Activated T-cell treated with anti-CD3 and anti-CD28 coated beads, Interleukin-2, amount 50 U/mL, for 24 hours (primary cell): ENCODE results near the gene CTDSP2.

Experiments used
- DNase-seq: peaks from one replicate; pipeline ENCODE4 v3.0.0-alpha.2; 2020
- H3K27ac Mint-ChIP-seq: 2 replicates; pipeline ENCODE4 v1.8.0; 2020; ENCODE audit warnings: mild to moderate bottlenecking, mixed read lengths
- H3K27me3 Mint-ChIP-seq: 2 replicates; pipeline ENCODE4 v1.8.0; 2020; ENCODE audit warnings: mixed read lengths
- H3K36me3 Mint-ChIP-seq: 2 replicates; pipeline ENCODE4 v1.8.0; 2020; ENCODE audit warnings: low read depth, mixed read lengths
- H3K4me1 Mint-ChIP-seq: 2 replicates; pipeline ENCODE4 v1.8.0; 2020; ENCODE audit warnings: low read depth, mixed read lengths
- H3K4me3 Mint-ChIP-seq: 2 replicates; pipeline ENCODE4 v1.8.0; 2020; ENCODE audit warnings: mild to moderate bottlenecking, moderate library complexity, mixed read lengths
- H3K9me3 Mint-ChIP-seq: 2 replicates; pipeline ENCODE4 v1.8.0; 2020; ENCODE audit warnings: mixed read lengths

The CTDSP2 gene

GRCh38 chr12:57771873-57772428, 74.6 kb downstream of the CTDSP2 start, which contains the start of gene METTL1:
Gene METTL1, minus strand, starts transcription at chr12:57772105. Its CDS starts 22 bp downstream, at chr12:57772083.
- Mint-ChIP-seq H3K4me3 (peak within 1 kb of the TSS; percentile 98), H3K4me1 (peaks cover 28% of the 10 kb centered on the region)

DNA sequence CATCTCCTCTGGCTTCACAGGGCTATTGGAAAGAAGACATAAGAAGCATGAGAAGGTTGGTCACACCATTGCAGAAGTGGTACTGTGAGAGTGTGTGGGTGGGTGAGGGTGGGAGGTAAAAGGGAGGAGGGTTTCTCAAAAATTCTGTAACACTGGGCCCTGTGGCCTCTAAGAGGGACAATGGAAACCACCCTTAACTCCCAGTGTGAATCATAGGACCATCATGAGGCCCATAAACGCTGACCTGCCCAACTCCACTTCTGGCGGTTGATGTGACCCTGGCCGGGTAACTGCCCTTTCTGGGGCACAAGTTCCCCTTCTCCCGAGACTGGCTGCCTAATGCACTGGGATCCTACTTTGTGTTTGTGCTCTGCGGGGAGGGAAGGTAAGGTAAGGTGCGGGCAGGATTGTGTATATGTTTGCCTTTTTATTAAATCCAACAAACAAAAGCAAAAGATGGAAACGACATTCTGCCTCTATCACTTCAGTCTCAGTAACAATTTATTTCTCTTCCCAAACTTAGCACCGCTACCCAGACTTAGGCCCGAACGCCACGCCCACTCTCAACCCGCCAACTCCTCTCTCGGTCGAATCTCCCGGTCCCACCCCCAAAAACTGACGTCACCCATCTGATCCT, 75.2 kb downstream of the CTDSP2 start:
- Mint-ChIP-seq H3K4me3 (peak overlapping the region; percentile 98), H3K4me1 (peaks cover 34% of the 10 kb centered on the region), H3K27me3 (peaks cover 7% of the 10 kb centered on the region), H3K36me3 (peaks cover 57% of the 10 kb centered on the region), H3K9me3 (no peaks in the 10 kb centered on the region), H3K27ac (peak overlapping the region; percentile 100)
- DNase-seq: peak; percentile 43

More at GRCh38 chr12:57771873-57772428, 74.6 kb downstream of the CTDSP2 start, which contains the start of gene METTL1:
- H3K27ac Mint-ChIP-seq: peak within 1 kb of the TSS; percentile 100
- peaks cover under 1% of the 10 kb centered on the region for H3K27me3 Mint-ChIP-seq
- H3K36me3 Mint-ChIP-seq: peaks cover 57% of the 10 kb centered on the region
- DNase-seq: peak; percentile 97
- no peaks in the 10 kb centered on the region for H3K9me3 Mint-ChIP-seq

- peak overlapping the region; percentile 98 for H3K4me3 Mint-ChIP-seq
- H3K36me3 Mint-ChIP-seq: peaks cover 55% of the 10 kb centered on the region
- H3K27me3 Mint-ChIP-seq: peaks cover 9% of the 10 kb centered on the region
- DNase-seq: no peak
- H3K27ac Mint-ChIP-seq: peak overlapping the region; percentile 100
- H3K4me1 Mint-ChIP-seq: peaks cover 39% of the 10 kb centered on the region
- H3K9me3 Mint-ChIP-seq: no peaks in the 10 kb centered on the region
Measured at GRCh38 chr12:57770734-57771133, 75.8 kb downstream of the CTDSP2 start.
